ENCODE measurements around the gene ENTHD1. TPM values are rescaled to one million over a fixed set of nuclear protein-coding genes. Genes with fewer than 3 reads are reported as not detected.

The ENTHD1 gene
- total RNA-seq, 3 donors from 2014 or later (not counting 1 experiment from before 2014, with no cell fraction given): not detected

- no peak for TF ChIP-seq CTCF (IDR thresholded peaks at IDR 0.05)
- DNase-seq (peak in 1 of 2 donors; percentile 4), ATAC-seq (no peak)
- H3K27ac ChIP-seq (ENCODE audit: low read length): no peak overlapping the region
- intact Hi-C loops (cut with micrococcal nuclease): no loop called here
- H3K9me3 ChIP-seq (ENCODE audit: control insufficient read depth, insufficient read depth, low read length): no peaks in the 10 kb centered on the region
- H3K36me3 ChIP-seq (ENCODE audit: control insufficient read depth, insufficient read depth, low read length): no peaks in the 10 kb centered on the region
- no peaks in the 10 kb centered on the region for H3K9me3 Mint-ChIP-seq
- no peak overlapping the region for H3K4me3 Mint-ChIP-seq
- 81% methylated on average over 13 of the region's 13 CpGs for WGBS (ENCODE audit: insufficient coverage)
- H3K27me3 ChIP-seq (ENCODE audit: control insufficient read depth, insufficient read depth, low read length): no peaks in the 10 kb centered on the region
- peaks cover 11 to 29% of the 10 kb centered on the region in 2 donors for H3K27me3 Mint-ChIP-seq (ENCODE audit: low read depth in 2 of 2)
- H3K27ac Mint-ChIP-seq: no peak overlapping the region
- H3K36me3 Mint-ChIP-seq: no peaks in the 10 kb centered on the region
- H3K4me1 ChIP-seq (ENCODE audit: control insufficient read depth, insufficient read depth, low read length): no peaks in the 10 kb centered on the region
- no peaks in the 10 kb centered on the region for H3K4me1 Mint-ChIP-seq
- no peak overlapping the region for H3K4me3 ChIP-seq (ENCODE audit: low read length)
Measured at GRCh38 chr22:39729141-39729934, 164.2 kb downstream of the ENTHD1 start.

GRCh38 chr22:39728236-39728860 lies 165.2 kb downstream of the ENTHD1 start:
- H3K27ac ChIP-seq (ENCODE audit: low read length): no peak overlapping the region
- no peaks in the 10 kb centered on the region for H3K9me3 ChIP-seq (ENCODE audit: control insufficient read depth, insufficient read depth, low read length)
- TF ChIP-seq CTCF (IDR thresholded peaks at IDR 0.05): no peak
- H3K4me1 ChIP-seq (ENCODE audit: control insufficient read depth, insufficient read depth, low read length): no peaks in the 10 kb centered on the region
- H3K36me3 Mint-ChIP-seq: no peaks in the 10 kb centered on the region
- DNase-seq (peak in 1 of 2 donors; percentile 2), ATAC-seq (no peak)
- no peaks in the 10 kb centered on the region for H3K9me3 Mint-ChIP-seq
- no peak overlapping the region for H3K4me3 Mint-ChIP-seq
- no peaks in the 10 kb centered on the region for H3K4me1 Mint-ChIP-seq
- H3K27me3 ChIP-seq (ENCODE audit: control insufficient read depth, insufficient read depth, low read length): no peaks in the 10 kb centered on the region
- no peak overlapping the region for H3K4me3 ChIP-seq (ENCODE audit: low read length)
- no peak overlapping the region for H3K27ac Mint-ChIP-seq
- intact Hi-C loops (cut with micrococcal nuclease): no loop called here
- H3K36me3 ChIP-seq (ENCODE audit: control insufficient read depth, insufficient read depth, low read length): no peaks in the 10 kb centered on the region
- 89% methylated on average over 12 of the region's 12 CpGs for WGBS (ENCODE audit: insufficient coverage)
- H3K27me3 Mint-ChIP-seq (ENCODE audit: low read depth in 2 of 2): peaks cover 10 to 29% of the 10 kb centered on the region in 2 donors

GRCh38 chr22:39727541-39727940 lies 166.0 kb downstream of the ENTHD1 start:
- ATAC-seq: no peak
- no peak for DNase-seq
- Histone ChIP-seq H3K4me1 (ENCODE audit: control insufficient read depth, insufficient read depth, low read length) (no peaks in the 10 kb centered on the region), H3K27ac (ENCODE audit: low read length) (no peak overlapping the region), H3K36me3 (ENCODE audit: control insufficient read depth, insufficient read depth, low read length) (no peaks in the 10 kb centered on the region), H3K9me3 (ENCODE audit: control insufficient read depth, insufficient read depth, low read length) (no peaks in the 10 kb centered on the region), H3K4me3 (ENCODE audit: low read length) (no peak overlapping the region), H3K27me3 (ENCODE audit: control insufficient read depth, insufficient read depth, low read length) (no peaks in the 10 kb centered on the region)
- Mint-ChIP-seq H3K4me1 (no peaks in the 10 kb centered on the region), H3K27ac (no peak overlapping the region), H3K36me3 (no peaks in the 10 kb centered on the region), H3K4me3 (no peak overlapping the region), H3K9me3 (no peaks in the 10 kb centered on the region), H3K27me3 (ENCODE audit: low read depth in 2 of 2) (peaks cover 6 to 21% of the 10 kb centered on the region in 2 donors)
- 69% methylated on average over 15 of the region's 15 CpGs for WGBS (ENCODE audit: insufficient coverage)
- TF ChIP-seq CTCF (IDR thresholded peaks at IDR 0.05): no peak
- intact Hi-C loops (cut with micrococcal nuclease): no loop called here

Measured in natural killer cell (primary cell).